Epidermal melanocyte (primary cell): ENCODE measurements around the gene ZNF101.

Experiments
- DNase-seq: peaks from one replicate; pipeline ENCODE4 v3.0.0; 2011; ENCODE audit warnings: low spot score; ENCODE audit not compliant: insufficient read length

Gene ZNF101

GRCh38 chr19:19637523-19638251 lies 31.0 kb upstream of the ZNF101 start:
- DNase-seq: no peak

- peak; percentile 66 for DNase-seq
Observed at GRCh38 chr19:19642506-19643157, 26.0 kb upstream of the ZNF101 start.

GRCh38 chr19:19643158-19644053 lies 25.2 kb upstream of the ZNF101 start, which contains the start of gene GMIP:
Gene GMIP, minus strand, starts transcription at chr19:19643657. Its CDS starts 128 bp downstream, at chr19:19643529.
- peak; percentile 94 for DNase-seq

- DNase-seq: no peak
Observed at GRCh38 chr19:19644054-19644388, 24.6 kb upstream of the ZNF101 start.

GRCh38 chr19:19645233-19645870 lies 23.3 kb upstream of the ZNF101 start:
- no peak for DNase-seq

- no peak for DNase-seq
Observed at GRCh38 chr19:19647037-19647835, 21.4 kb upstream of the ZNF101 start.

- DNase-seq: peak; percentile 3
Observed at GRCh38 chr19:19649155-19649554, 19.5 kb upstream of the ZNF101 start.

GRCh38 chr19:19649580-19649995 lies 19.1 kb upstream of the ZNF101 start:
- peak; percentile 8 for DNase-seq

- DNase-seq: peak; percentile 8
Observed at GRCh38 chr19:19650331-19650730, 18.3 kb upstream of the ZNF101 start.

GRCh38 chr19:19651076-19651475 lies 17.6 kb upstream of the ZNF101 start:
- DNase-seq: peak; percentile 10

- DNase-seq: peak; percentile 8
Observed at GRCh38 chr19:19652482-19653295, 15.9 kb upstream of the ZNF101 start.

GRCh38 chr19:19653597-19654147 lies 15.0 kb upstream of the ZNF101 start:
- DNase-seq: peak; percentile 5

GRCh38 chr19:19654441-19654840 lies 14.2 kb upstream of the ZNF101 start:
- peak; percentile 5 for DNase-seq

GRCh38 chr19:19655051-19655594 lies 13.5 kb upstream of the ZNF101 start:
- peak; percentile 3 for DNase-seq

GRCh38 chr19:19655641-19656343 lies 12.8 kb upstream of the ZNF101 start:
- peak; percentile 8 for DNase-seq

GRCh38 chr19:19656451-19657396 lies 11.9 kb upstream of the ZNF101 start:
- DNase-seq: peak; percentile 8

GRCh38 chr19:19657397-19657783 lies 11.2 kb upstream of the ZNF101 start:
- peak; percentile 9 for DNase-seq
